ENCODE data around the gene SCUBE3. TPM values are rescaled to one million over a fixed set of nuclear protein-coding genes. Genes with fewer than 3 reads are reported as not detected.

Gene SCUBE3
- total and polyA plus RNA-seq, 2 of the 13 experiments (the other 11 are each of a cell fraction or from before 2014, with no cell fraction given) = not detected

- 0 out of 2 replicates have a peak, but pooled peaks have one; percentile 70 for TF ChIP-seq GFI1 (CRISPR knock-in tag; IDR thresholded peaks at IDR 0.05; ENCODE audit: borderline replicate concordance)
- TF ChIP-seq KDM3A (CRISPR knock-in tag; IDR thresholded peaks at IDR 0.05; ENCODE audit: low read depth) = peak; percentile 98
- no peak for TF ChIP-seq ZNF567 (CRISPR knock-in tag; IDR thresholded peaks at IDR 0.05; ENCODE audit: borderline replicate concordance)
- no peak; the same call in 1 of the 2 replicates for TF ChIP-seq ZSCAN9 (CRISPR knock-in tag; IDR thresholded peaks at IDR 0.05; ENCODE audit: borderline replicate concordance)
- TF ChIP-seq AFF4 (CRISPR knock-in tag; IDR thresholded peaks at IDR 0.05) = no peak
- no peak for TF ChIP-seq RELA (CRISPR knock-in tag; IDR thresholded peaks at IDR 0.05)
- TF ChIP-seq ZNF572 (CRISPR knock-in tag; IDR thresholded peaks at IDR 0.05) = 0 out of 2 replicates have a peak, but pooled peaks have one; percentile 56
- TF ChIP-seq SRSF1 (optimal IDR thresholded peaks at IDR 0.05; ENCODE audit: low read depth, low read length) = peak; percentile 41
- TF ChIP-seq POLR2A (IDR thresholded peaks at IDR 0.05; ENCODE audit: insufficient read depth in 1 of 2, low read depth in 2 of 2, low read length in 2 of 2) = peak; percentile 64 to 74
- TF ChIP-seq DZIP1 (CRISPR knock-in tag; IDR thresholded peaks at IDR 0.05) = peak; percentile 98
- TF ChIP-seq, protein P1, sequence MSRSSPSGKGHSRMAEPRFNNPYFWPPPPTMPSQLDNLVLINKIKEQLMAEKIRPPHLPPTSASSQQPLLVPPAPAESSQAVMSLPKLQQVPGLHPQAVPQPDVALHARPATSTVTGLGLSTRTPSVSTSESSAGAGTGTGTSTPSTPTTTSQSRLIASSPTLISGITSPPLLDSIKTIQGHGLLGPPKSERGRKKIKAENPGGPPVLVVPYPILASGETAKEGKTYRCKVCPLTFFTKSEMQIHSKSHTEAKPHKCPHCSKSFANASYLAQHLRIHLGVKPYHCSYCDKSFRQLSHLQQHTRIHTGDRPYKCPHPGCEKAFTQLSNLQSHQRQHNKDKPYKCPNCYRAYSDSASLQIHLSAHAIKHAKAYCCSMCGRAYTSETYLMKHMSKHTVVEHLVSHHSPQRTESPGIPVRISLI (CRISPR knock-in tag; IDR thresholded peaks at IDR 0.05; ENCODE audit: borderline replicate concordance) = peak; percentile 77; the same call in 1 of the 2 replicates
- TF ChIP-seq THAP8 (CRISPR knock-in tag; IDR thresholded peaks at IDR 0.05; ENCODE audit: borderline replicate concordance) = peak; percentile 90; the same call in 1 of the 2 replicates
- no peak for TF ChIP-seq WIZ (CRISPR knock-in tag; IDR thresholded peaks at IDR 0.05)
- no peak for TF ChIP-seq SRSF9 (IDR thresholded peaks at IDR 0.05; ENCODE audit: borderline replicate concordance, insufficient read depth, low read depth, low read length, poor library complexity, severe bottlenecking)
- TF ChIP-seq ZNF503 (CRISPR knock-in tag; IDR thresholded peaks at IDR 0.05) = no peak
- TF ChIP-seq KLF6 (CRISPR knock-in tag; IDR thresholded peaks at IDR 0.05) = no peak
- peak; percentile 63; the same call in 1 of the 2 replicates for TF ChIP-seq SP5 (CRISPR knock-in tag; IDR thresholded peaks at IDR 0.05; ENCODE audit: borderline replicate concordance, low read depth)
Observed at GRCh38 chr6:35297601-35298481, 84.1 kb downstream of the SCUBE3 start, which contains the start of gene DEF6 (continued).
